CD4-positive, alpha-beta T cell treated with Interleukin-4 for 1 hour (primary cell): ENCODE measurements around the gene POLDIP3.

Source experiments
- DNase-seq, 2 donors: peaks; one replicate each; pipeline ENCODE4 v3.0.0-alpha.2; 2020 to 2022

Gene POLDIP3

GRCh38 chr22:42642806-42643633 lies 28.3 kb upstream of the POLDIP3 start:
- no peak for DNase-seq

DNA sequence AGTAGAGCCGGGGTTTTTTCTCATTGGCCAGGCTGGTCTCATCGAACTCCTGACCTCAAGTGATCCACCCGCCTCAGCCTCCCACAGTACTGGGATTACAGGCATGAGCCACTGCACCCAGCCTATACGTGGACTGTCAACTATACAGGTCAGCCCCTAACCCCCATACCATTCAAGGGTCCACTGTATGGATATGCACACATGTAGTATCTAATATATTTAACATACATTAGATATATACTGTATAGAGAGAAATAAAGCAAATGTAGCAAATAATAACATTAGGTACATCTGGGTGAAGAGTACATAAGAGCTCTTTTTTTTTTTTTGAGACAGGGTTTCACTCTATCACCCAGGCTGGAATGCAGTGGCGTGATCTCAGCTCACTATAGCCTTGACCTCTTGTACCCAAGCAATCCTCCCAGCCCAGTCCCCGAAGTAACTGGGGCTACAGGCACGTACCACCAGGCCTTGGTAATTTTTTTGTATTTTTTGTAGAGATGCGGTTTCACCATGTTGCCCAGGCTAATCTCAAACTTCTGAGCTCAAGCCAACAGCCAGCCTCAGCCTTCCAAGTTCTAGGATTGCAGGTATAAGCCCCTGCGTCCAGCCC lies 27.2 kb upstream of the POLDIP3 start:
- no peak for DNase-seq

DNA sequence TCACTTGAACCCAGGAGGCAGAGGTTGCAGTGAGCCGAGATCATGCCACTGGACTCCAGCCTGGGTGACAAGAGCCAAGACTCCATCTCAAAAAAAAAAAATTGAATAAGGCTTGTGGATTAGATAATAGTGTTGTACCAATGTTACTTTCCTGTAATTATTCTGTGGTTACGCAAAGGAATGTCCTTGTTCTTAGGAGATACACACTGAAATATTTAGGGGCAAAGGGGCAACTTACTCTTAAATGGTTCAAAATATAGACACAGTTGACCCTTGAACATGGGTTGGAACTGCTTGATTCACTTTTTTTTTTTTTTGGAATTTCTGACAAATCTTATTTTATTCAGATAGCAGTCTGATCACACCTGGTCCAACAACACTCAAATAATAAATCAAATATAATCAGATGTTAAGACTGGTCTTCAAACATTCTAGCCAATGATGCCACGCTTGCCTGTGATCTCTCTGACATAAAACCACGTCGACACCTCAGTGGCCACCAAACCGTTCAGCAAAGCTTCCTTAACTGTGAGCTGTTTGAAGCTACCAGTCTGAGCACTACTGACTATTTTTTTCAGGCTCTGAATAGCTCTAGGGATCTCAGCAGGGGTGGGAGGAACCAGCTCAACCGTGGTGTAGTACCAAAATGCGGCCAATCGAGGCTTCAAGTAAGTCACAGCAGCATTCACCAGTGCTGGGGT lies 25.0 kb upstream of the POLDIP3 start:
- no peak for DNase-seq

DNA sequence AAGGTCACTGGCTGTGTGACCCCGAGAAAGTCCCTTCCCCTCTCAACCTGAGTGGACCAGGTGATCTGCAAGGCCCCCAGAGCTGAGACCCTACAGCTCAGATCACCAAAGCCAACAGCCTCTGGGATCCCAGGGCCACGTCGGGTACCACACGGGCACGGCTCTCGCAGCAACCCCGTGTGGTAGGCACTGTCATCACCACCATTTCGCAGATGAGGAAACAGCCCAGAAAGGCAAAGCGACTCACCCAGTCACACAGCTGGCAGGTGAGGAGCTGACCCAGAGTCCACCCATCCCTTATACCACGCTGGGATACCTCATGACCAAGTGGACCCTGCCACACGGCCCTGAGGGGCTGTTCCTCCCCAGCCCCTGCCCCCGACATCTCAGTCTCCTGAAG lies 22.9 kb upstream of the POLDIP3 start:
- no peak for DNase-seq

GRCh38 chr22:42636506-42636905 lies 21.8 kb upstream of the POLDIP3 start:
- no peak for DNase-seq

DNA sequence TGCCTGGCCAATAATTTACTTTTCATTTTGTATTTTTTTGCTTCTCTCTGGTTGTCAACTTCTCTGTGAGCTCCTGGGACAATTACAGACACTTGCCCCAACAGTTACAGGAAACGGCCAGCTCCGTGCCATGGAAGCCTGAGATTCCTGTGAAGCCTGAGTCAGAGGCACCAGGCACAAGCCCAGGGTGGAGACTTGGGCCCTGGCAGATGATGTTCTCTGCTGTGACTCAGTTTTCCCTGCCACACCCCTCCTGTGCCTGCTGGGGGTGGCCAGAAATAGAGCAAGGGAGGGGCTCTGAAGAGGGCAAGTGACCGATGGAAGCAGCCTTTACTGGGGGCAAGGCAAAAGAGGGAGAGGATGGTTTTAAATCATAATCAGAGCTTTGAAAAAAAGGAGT lies 20.8 kb upstream of the POLDIP3 start:
- DNase-seq: no peak

DNA sequence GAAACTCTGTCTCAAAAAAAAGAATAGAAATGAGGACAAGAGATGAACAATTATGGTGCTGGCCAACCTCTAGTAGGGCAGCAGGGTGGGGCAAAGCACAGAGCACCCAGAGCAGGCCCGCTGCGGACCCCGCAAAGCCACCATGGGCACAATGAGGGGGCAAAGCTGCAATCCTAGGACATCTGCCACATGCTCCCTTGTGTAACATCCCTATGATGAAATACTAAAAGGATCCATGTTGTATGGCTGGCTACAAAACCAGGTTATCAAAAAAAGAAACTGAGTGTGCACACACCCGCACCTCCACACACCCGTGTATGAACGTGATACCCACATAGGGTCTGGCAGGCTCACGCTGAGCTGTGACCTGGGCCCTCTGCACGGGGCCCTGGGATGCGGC lies 18.3 kb upstream of the POLDIP3 start:
- DNase-seq: no peak

DNA sequence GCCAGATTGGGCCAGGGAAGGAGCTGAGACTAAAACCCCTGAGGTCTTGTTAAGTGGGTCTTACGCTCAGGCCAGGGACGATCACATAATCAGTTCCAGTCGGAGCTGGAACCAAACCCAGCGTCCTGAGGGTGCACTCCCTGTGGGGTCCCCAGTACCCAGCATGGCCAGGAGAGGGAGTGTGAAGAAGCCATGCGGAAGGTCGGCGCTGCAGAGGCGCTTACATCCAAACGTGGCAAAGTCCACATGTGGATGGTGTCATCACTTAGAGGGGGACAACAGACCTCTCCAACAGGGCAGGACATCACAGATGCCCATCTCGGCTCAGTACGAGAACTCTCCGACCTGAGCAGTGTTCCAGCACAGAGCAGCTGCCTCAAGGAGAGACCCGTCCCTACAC lies 17.4 kb upstream of the POLDIP3 start:
- DNase-seq: no peak

DNA sequence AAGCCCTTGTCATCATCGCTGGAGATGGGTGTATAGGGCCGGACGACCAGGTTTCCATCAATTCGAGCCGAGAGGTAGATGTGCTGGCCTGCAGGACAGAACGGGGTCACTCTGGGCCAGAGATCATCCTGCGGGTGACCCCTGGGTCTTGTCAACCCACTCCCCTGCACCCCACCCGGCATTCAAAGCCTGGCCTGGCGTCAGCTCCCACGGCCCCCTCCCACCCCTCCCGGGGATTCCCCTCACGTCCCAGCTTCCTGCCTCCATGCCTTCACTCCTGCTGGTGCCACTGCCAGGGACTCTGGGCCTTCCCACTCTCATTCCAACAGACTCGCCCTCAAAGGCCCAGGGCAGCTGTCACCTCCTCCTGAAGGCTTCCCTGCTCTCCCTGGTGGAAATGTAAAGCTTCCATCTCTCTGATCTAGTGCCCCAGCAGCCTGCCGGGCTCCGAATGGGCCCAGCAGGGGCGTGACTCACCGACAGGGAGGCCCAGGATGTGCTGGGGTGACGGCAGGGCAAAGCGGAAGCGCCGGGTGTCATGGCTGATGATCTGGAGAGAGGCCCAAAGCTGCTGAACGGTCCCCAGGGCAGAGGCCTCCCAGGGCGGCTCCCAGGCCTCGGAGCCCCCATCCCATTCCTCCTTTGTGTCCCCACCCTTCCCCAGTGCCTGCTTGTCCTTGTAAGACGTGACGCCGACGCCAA lies 16.4 kb upstream of the POLDIP3 start:
- DNase-seq: no peak

DNA sequence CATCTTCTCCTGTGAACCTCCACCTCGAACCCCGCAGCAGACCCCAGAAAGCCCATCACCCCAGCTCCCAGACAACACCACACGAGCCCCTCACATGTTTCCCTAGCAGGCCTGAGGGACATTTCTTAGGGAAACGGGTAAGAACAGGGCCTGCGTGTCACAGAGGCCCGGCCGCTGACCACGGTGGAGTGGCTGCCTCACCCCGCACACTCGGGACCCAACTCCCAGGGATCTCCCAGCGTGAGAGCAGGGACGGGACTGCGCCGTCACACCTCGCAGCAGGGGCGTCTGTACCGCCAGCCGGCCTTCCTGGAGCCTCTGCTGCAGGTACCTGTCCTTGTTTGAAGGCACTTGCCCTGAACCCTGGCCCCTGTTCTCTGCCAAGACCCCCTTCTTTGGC lies 15.5 kb upstream of the POLDIP3 start:
- DNase-seq: no peak

DNA sequence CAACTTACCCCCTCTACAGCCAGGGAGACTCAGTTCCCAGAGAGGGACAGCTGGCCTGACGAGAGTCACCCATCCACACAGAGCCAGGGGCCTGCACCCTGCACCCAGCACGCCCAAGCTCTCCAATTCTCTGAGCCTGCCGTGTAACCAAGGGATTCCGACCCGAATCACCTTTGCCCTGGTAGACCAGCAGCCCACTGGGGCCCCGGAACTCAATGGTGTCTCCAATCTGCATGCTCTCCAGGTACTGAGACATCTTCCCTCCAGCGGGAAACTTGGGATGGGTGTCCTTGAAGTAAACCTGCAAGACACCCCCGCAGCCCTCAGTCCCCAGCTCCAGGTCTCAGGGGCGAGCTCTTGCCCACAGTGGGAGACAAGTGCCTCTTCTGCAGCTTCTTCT lies 13.3 kb upstream of the POLDIP3 start:
- no peak for DNase-seq

GRCh38 chr22:42626951-42627625 lies 12.4 kb upstream of the POLDIP3 start:
- DNase-seq: no peak

GRCh38 chr22:42626431-42626830 lies 11.7 kb upstream of the POLDIP3 start:
- DNase-seq: no peak

DNA sequence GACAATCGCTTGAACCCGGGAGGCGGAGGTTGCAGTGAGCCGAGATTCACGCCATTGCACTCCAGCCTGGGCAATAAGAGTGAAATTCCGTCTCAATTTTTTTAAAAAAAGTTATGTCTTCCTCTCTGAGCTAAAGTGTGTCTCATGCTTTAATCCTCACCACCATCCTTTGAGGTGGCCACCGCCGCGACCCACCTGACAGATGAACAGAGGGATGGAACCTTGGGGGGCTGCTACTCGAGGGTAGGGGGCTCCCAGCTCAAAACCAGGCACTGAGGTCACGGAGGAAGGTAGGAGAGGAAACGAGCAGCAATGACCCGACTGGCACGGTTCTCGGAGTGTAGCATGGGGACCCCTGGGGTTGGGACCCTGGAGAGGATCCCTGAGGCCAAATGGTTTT lies 10.7 kb upstream of the POLDIP3 start:
- DNase-seq: no peak

- DNase-seq: no peak
Observed at GRCh38 chr22:42624551-42625106, 9.9 kb upstream of the POLDIP3 start.

DNA sequence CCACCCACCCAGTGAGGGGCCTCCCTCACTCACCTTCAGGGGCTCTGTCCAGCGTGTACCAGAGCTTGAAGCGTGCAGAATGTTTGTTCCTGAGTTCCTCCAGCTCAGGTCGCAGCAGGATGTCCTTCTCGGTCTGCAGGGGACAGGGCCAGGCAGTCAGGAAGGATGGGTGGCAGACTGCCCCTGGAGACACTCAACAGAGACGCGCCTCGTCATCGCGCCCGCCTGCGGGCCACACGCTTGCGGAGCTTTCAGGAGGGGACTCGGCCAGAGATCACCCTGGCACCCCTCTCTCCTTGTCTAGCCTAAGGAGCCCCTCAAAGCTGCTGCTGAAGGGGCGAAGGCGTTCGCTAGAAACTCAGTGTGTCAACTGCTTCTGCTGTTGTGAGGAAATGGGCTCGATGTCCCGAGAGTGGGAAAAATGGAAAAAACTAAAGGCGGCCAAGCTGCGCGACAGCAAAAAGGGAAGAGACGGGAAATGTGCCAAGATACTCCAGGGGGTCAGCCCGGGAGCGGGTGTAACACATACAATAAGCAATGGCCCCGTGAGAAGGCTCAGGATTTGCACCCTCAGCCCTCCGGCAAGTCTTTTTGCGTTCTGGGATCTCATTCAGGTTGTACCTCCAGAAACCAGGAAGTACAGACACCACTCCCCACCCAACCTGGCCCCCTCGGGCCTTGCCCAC lies 9.2 kb upstream of the POLDIP3 start:
- DNase-seq: no peak

DNA sequence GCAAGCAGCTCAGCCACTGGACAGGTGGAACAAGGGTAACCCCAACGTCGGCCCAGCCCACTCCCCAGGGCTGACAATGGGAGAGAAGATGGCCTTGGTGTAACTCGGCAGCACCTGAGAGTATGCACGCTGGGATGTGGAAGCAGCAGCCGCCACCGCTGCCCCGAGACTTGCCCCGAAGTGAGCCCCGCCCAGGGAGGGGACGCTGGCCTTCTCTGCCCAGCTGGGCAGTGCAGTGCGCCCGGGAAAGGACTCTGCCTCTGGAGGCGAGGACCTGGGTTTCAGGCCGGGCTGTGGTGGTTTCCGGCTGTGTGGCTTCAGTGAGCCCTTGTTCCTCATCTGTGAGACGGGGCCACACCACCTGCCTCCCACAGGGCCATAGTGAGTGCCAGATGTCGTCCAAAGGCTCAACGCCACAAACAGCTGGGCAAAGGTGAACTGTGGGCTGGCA lies 8.6 kb upstream of the POLDIP3 start:
- peak in 1 of 2 donors; percentile 55 for DNase-seq

GRCh38 chr22:42622061-42622710 lies 7.5 kb upstream of the POLDIP3 start:
- no peak for DNase-seq

DNA sequence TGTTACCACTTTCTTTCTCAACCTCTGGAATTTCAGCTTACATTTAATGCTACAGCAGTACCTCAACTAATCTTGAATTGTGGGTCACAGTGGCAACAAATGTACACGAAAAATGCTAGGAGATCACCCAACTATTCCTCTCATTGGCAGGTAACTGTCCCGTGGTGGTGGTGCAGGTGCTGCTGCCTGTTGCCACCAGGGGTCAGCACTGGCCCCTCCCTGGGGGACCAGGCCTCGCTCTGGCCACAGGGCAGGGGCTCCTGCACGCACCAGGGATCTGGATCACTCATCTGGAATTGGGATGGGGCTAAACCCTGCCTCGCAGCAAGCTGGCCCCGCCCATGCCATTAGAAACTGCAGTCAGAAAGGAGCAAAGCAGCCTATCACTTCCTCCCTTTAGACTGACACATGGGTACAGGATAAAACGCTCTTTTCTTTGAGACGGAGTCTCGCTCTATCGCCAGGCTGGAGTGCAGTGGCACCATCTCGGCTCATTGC lies 6.9 kb upstream of the POLDIP3 start:
- peak; percentile 52 to 60 for DNase-seq

GRCh38 chr22:42620084-42620483 lies 5.4 kb upstream of the POLDIP3 start:
- no peak for DNase-seq
